OCI-LY3 (cell line): Measurements from ENCODE around the gene TMEM132D.

Experiments used
- EZH2phosphoT487 ChIP-seq: fragments of 200-600 bp; shearing (Covaris generic); IDR thresholded peaks from 2 replicates; pipeline ENCODE4 v1.6.1; 2018; ENCODE audit warnings: antibody characterized with exemption, mixed run types, low read depth
- TF ChIP-seq, protein P1 (sequence below): fragments of 200-600, 300-600 bp; sonication (generic); IDR thresholded peaks from 2 replicates; pipeline ENCODE4 v1.5.1; 2014; ENCODE audit warnings: antibody characterized with exemption, low read length, low read depth

- TF ChIP-seq, protein P1, sequence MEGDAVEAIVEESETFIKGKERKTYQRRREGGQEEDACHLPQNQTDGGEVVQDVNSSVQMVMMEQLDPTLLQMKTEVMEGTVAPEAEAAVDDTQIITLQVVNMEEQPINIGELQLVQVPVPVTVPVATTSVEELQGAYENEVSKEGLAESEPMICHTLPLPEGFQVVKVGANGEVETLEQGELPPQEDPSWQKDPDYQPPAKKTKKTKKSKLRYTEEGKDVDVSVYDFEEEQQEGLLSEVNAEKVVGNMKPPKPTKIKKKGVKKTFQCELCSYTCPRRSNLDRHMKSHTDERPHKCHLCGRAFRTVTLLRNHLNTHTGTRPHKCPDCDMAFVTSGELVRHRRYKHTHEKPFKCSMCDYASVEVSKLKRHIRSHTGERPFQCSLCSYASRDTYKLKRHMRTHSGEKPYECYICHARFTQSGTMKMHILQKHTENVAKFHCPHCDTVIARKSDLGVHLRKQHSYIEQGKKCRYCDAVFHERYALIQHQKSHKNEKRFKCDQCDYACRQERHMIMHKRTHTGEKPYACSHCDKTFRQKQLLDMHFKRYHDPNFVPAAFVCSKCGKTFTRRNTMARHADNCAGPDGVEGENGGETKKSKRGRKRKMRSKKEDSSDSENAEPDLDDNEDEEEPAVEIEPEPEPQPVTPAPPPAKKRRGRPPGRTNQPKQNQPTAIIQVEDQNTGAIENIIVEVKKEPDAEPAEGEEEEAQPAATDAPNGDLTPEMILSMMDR: no peak
- no peak for TF ChIP-seq EZH2phosphoT487
Measured at GRCh38 chr12:129296671-129297070, 607.2 kb downstream of the TMEM132D start.
